CD4-positive, alpha-beta T cell treated with Interleukin-1 beta for 1 hour (primary cell): ENCODE data around the gene SLC30A3.
"Not testable (repeated sequence)": the region's sequence is repeated elsewhere in the genome, so short reads cannot be mapped to it uniquely, and the experiment has no call there.

ENCODE experiments used
- DNase-seq, 2 donors: peaks; one replicate each; pipeline ENCODE4 v3.0.0-alpha.2; 2020 to 2022

The SLC30A3 gene, protein sequence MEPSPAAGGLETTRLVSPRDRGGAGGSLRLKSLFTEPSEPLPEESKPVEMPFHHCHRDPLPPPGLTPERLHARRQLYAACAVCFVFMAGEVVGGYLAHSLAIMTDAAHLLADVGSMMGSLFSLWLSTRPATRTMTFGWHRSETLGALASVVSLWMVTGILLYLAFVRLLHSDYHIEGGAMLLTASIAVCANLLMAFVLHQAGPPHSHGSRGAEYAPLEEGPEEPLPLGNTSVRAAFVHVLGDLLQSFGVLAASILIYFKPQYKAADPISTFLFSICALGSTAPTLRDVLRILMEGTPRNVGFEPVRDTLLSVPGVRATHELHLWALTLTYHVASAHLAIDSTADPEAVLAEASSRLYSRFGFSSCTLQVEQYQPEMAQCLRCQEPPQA

GRCh38 chr2:27262379-27263286, at the start of gene SLC30A3:
TSS of gene SLC30A3 (minus strand) at chr2:27263047. CDS start at chr2:27262906, 141 bp downstream.
- peak; percentile 75 to 76 for DNase-seq

- DNase-seq, result no peak
These were observed 49.3 kb upstream of the SLC30A3 start for GRCh38 chr2:27312152-27312551.

DNA sequence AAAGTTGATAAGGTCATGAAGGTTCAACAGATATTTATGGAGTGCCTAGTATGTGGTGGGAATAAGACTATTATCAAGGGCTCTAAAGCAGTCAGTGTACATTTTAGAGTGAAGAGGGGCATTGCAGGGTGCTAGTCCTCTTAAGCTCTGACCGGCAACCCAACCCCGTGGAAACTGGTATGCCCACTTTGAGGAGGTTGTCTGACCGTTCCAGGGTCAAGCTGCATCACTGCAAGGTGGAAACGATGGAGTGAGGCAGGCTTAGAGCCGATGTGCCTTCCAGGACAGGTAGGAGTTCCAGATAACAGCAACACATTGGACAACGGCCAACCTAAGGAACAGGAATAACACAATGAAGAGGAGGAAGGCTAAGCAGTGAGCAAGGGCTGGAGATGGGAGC, 46.8 kb upstream of the SLC30A3 start:
- DNase-seq, result no peak

GRCh38 chr2:27308359-27308881, 45.6 kb upstream of the SLC30A3 start, which contains the start of gene UCN:
TSS of gene UCN (minus strand) at chr2:27308445. CDS start at chr2:27307895, 550 bp downstream.
- no peak for DNase-seq

- DNase-seq, result no peak
These were observed 44.9 kb upstream of the SLC30A3 start for GRCh38 chr2:27307545-27308358.

DNA sequence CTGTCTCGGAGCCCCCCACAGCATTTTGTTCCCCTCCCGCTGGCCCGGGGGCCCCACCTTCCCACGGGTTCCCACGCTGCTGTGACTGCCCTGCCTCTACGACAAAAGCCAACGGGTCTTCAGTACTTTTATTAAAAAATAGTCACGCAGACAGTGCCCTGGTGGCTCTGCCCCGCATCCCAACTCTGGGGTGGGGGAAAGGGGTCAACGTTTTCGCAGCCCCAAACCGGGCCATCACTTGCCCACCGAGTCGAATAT, 44.4 kb upstream of the SLC30A3 start:
- no peak for DNase-seq

DNA sequence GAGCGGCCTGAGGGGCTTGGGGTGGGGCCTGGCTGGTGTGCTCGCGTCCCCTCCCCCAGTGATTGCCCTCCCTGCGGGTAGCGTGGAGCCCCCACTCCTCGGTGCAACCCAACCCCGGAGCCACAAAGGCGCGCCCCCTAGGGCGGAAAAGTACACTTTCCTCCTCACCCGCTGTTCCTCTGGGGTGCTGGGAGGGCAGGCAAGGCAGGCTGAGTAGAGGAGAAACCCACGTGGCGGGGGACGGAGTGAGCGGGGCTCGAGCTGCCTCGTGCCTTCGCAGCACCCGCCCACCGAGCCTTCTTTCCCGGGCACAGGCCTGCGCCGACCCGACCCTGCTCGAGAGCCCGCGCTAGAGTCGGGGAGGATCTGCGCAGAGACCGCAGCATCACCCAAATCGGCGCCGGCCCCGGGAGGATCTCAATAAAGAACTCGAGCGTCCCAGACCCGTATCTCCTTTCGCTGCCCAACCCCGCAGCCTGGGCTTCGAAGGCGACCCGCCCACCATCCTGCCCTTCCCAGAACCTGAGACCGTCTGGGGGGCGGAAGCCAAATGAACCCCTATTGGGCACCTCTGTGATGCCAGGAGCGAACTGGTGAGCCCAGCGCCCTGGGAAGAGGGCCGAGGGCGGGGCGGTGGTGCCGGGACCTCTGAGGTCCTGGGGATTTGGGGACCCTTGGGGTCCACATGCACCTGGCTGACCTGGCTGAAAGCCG, 43.9 kb upstream of the SLC30A3 start:
- DNase-seq, result peak in 1 of 2 donors; percentile 23

GRCh38 chr2:27306136-27306535, 43.3 kb upstream of the SLC30A3 start:
- DNase-seq, result no peak

- no peak for DNase-seq
These were observed 42.7 kb upstream of the SLC30A3 start for GRCh38 chr2:27305516-27305915.

DNA sequence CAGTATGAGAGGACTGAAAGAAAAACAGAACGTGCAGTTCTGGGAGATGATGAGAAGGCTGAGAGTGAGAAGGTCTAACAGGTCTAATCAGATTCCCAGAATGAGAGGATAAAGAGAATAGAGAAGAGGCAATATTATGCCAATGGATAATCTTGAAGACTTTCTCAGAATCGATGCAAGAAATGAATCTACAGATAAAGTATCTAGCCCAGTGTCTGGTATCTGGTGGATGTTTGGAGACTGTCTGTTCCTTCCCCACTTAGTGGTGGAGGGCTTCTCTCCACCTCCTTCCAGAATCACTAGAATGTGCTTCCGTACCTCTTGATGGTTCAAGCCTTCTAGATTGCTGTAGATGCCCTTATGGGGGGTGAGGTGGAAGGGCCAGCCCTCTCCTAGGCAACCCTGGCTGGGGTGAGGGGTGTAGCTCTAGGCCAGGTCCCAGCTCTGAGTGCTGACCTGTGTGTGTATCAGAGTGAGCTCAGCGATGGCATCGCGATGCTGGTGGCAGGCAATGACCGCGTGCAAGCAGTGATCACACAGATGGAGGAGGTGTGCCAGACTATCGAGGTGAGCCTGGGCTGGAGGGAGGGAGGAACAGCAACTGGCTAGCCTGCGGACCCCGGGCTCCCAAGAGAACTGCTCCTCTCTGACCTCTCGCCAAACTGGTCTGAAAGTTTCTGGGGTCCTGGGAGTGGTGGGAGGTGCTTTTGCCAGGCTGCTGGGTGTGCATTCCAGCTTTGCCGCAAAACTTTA, 41.8 kb upstream of the SLC30A3 start:
- DNase-seq, result no peak

DNA sequence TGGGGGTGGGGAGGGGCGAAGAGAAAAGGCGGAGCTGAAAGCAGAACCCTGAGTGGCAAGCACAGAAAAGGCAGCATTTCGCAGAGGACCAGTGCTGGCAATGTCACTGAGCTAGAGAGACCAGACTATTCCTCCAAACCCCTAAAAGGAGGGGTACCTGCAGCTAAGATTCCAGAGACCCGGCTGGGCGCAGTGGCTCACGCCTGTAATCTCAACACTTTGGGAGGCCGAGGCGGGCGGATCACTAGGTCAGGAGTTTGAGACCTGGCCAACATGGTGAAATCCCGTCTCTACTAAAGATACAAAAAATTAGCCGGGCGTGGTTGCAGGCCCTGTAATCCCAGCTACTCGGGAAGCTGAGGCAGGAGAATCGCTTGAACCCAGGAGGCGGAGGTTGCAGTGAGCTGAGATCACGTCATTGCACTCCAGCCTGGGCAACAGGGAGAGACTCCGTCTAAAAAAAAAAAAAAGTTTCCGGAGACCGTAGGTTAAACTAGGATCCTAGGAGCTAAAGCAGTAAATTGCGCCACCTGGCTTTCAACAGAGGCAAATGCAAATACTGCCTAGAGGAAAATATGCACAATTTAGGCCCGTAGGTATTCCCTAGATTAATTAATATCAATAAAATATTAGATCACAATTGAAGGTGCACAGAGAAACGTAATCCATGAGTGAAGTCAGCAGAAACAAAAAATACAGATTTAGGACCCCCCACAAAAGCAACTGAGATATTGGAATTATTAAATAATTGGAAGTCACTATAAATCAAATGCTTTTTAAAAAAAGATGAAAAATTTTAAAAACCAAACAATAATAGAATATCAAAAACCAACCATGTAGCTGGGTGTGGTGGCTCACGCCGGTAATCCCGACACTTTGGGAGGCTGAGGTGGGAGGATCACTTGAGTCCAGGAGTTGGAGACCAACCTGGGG, 40.5 kb upstream of the SLC30A3 start:
- peak; percentile 48 to 62 for DNase-seq

DNA sequence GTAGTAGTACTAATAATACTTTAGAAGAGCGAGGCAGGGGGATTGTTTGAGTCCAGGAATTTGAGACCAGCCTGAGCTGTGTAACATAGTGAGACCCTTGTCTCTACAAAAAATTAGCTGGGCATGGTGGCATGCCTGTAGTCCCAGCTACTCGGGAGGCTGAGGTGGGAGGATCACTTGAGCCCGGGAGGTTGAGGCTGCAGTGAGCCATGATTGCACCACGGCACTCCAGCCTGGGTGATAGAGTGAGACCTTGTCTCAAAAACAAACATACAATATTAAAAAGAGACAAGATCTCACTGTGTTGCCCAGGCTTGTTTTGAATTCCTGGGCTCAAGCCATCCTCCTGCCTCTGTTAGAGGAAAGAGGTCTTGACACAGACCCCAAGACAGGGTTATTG, 37.8 kb upstream of the SLC30A3 start:
- not testable (repeated sequence) for DNase-seq

GRCh38 chr2:27298391-27299080, 35.7 kb upstream of the SLC30A3 start:
- no peak for DNase-seq

- DNase-seq, result no peak
These were observed 34.3 kb upstream of the SLC30A3 start for GRCh38 chr2:27297195-27297594.

GRCh38 chr2:27296481-27296880, 33.6 kb upstream of the SLC30A3 start:
- DNase-seq, result no peak

- no peak for DNase-seq
These were observed 32.1 kb upstream of the SLC30A3 start for GRCh38 chr2:27294928-27295327.

DNA sequence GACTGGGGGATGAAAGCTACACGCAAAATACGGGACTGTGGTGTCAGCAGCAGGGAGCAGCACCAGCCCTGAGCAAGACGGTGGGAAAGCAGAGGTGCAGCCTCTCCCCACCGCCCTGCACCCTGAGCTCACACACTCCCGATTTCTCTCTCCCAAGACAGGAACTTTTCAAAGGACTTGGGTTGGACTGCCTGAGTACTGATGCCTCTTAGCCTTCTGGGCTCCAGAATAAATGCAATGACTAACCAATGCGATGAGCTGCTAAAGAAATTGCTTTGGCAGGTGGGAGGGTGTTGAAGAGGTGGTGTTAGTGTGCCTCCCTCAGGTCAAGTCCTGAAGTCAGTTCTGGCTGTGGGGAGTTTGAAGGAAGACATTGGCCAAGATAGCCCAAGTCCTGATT, 29.0 kb upstream of the SLC30A3 start:
- DNase-seq, result no peak

- no peak for DNase-seq
These were observed 27.7 kb upstream of the SLC30A3 start for GRCh38 chr2:27290549-27290948.

- DNase-seq, result no peak
These were observed 25.8 kb upstream of the SLC30A3 start for GRCh38 chr2:27288610-27289009.

DNA sequence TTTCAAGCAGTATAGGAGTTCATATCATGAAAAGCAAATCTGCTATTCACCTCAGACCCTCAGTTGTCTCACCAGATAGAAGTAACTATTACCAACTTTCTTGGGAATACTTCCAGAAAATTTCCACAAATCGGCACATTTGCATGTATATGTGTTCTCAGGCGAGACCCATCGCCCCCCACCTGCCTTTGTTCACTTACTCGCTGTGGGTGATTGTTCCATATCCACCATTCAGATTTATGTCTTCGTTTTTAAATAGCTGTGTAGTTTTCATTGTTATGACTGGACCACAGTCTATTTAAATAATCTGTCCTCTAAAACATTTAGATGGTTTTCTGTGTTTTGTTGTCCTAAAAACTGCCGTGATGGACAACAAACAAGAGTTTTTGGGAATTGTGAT, 22.6 kb upstream of the SLC30A3 start:
- no peak for DNase-seq
